HG03135 (cell line): Measurements from ENCODE around the gene OBP2A.

ENCODE experiments used
- ATAC-seq: cut with Tn5 transposase; IDR thresholded peaks from one replicate; pipeline ENCODE4 v1.9.1; 2021; ENCODE audit warnings: mild to moderate bottlenecking, moderate library complexity; ENCODE audit not compliant: unreplicated experiment

The OBP2A gene

DNA sequence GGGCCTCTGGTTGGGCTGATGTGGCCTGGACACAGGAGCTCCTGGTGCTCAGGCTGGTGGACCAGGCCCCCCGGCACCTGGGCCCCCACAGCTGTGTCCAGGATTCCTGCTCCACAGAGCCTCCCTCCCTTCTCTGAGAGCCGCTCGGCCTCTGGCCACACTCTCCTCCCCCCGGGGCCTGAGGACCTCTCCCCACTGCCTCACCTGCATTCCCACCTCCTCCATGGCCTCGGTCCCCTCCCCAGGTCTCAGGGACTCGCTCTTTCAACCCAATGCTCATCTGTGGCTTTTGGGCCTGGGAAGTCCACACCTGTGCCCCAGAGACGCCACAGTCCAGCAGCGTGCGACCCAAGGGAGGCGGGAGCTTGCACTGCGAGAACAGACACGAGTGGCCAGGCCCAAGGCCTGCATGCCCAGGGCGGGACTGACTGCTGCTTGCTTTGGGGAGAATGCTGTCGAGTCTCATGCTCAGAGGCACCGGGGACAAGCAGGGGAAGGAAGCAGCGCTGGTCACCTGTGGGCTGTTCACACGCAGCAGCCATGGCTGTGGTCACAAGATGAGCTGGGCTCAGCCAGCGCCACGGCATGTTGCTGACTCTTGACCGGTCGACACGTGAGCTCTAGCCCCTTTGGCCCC, 30.2 kb downstream of the OBP2A start:
- no peak for ATAC-seq

DNA sequence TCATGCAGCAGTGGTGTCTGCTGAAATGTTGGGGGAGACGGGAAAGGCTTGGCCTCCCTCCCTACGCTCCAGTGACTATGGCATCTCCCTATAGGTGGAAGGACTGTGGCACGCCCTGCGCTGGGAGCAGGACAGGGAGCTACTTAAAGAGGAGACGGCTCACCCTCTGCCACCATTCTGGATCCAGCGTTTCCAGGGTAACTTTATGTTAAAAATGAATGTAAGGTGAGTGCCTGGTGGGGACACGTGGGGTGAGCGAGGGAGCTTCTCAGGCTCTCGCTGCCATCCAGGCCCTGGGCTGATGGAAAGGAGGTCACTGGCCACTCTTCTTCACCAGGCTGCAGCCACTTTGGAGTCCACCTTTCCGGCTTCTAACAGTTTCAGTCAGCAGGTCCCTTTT, 31.3 kb downstream of the OBP2A start:
- ATAC-seq = no peak

DNA sequence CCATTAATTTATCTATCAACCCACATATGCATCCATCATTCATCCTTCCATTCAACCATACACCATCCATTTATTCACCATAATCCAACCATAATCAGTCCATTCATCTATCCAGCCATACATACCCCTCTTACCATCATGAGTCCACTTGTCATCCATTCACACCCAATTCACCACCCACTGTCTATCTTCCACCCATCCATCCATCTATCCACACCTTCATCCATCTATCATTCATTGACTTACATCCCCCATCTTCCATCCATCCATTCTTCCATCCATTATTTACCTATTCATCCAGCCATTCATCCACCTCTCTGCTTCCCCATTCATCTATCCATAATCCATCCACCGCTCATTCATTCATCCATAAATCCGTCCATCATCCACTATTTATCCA, 33.4 kb downstream of the OBP2A start:
- ATAC-seq = no peak

DNA sequence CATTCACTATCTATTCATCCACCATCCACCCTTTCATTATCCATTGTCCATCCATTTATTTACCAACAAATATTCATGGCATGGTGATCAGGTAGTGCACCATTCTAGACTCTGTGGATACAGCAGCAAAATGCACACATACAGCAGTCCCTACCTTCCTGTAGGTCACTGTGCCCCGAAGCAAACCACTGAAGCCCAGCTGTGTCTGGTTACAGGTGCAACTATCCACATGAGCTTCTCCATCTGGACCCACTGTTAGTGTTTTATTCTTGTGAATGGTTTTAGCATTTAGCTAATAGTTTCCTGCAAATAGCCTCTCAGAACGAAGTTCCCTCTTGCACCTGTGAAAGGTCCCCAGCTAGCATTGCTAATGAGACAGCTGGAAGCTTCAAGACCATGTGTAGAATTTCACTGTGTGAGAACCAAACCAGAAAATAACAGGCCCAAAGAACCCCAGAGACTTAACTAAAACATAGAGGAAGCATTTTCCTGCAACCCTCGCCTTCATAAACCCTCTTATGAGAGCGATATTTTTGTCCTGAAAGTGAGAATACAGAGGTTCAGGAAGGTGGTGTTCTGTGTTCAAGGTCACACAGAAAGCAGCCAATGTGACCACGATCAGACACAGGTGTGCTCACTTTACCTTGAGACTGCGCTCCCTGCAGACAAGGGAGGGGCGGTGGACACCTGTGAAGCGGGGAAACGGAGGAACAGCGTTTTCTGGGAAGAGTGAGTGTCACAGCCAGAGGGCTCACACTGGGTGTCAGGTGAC, 34.1 kb downstream of the OBP2A start:
- no peak for ATAC-seq

DNA sequence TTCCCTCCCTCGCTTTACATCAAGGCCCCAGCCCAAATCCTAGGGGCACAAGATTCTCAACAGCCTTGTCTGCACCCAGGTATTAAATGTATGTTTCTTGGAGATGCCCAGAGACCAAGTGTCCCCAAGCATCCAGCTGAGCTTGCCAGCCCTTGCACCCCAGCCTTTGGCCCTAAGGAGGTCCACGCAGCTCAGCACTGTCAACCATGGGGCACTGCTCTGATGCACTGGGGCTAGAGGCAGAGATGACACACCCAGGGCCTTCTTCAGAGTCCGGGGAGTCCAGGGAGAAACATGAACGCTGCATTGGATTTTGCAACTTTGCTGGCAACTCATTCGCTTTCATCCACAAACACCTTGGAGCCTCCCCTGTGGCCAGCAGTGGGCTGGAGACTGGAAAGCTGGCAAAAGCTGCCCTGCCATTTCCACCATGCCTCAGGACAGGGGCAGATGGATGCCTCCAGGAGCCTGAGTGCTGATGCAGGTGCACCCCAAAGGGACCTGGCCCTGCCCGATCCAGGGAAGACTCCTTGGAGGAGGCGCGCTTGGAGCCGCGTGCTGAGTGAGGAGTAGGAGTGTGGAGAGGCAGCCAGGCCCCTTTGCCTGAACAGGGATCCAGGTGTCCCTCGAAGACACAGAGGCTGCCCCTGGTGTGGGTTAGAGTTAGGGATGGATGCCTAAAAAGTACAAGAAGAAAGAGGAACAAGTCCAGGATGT, 34.9 kb downstream of the OBP2A start:
- no peak for ATAC-seq

DNA sequence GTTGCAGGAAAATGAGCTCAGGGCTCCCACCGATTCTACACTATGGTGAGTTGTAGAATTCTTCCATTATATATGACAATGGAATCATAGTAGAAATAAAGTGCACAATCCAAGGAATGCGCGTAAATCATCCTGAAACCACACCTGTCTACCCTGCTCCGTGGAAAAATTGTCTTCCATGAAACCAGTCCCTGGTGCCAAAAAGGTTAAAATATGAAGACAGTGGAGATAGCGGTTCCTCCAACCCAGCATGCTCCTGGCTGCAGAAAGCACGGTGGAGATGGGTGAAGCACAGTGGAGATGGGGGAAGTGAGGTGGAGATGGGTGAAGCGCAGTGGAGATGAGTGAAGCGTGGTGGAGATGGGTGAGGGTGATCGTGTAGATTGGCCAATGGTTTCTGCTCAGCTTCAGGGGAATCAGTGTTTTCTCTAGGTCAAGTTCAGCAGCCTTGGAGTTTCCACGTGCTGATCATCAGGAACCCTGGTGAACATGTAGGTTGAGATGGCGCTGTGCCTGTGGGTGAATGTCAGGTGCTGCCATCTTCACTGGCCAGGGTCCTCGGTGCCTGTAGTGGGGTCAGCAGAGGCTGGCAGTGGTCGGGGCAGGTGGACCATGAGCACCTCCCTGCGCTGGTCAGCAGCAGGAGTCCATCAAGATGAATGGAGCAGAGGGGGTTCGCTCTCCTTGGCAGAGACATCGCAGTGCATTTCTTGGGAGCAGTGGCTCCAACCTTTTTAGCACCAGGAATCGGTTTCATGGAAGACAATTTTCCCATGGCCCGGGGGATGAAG, 35.9 kb downstream of the OBP2A start:
- no peak for ATAC-seq

DNA sequence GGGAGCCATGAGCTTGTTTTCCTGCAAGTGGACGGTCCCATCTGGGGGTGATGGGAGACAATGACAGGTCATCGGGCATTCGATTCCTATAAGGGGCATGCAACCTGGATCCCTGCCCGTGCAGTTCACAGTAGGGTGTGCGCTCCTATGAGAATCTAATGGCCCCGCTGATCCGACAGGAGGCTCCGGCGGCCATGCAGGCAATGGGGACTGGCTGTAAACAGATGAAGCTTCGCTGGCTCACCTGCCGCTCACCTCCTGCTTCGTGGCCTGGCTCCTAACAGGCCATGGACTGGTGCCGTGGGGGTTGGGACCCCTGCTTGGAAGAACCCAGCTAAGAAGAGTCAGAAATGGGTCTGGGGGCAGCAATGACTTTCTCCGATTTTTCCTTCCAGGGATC, 36.6 kb downstream of the OBP2A start:
- ATAC-seq = no peak

DNA sequence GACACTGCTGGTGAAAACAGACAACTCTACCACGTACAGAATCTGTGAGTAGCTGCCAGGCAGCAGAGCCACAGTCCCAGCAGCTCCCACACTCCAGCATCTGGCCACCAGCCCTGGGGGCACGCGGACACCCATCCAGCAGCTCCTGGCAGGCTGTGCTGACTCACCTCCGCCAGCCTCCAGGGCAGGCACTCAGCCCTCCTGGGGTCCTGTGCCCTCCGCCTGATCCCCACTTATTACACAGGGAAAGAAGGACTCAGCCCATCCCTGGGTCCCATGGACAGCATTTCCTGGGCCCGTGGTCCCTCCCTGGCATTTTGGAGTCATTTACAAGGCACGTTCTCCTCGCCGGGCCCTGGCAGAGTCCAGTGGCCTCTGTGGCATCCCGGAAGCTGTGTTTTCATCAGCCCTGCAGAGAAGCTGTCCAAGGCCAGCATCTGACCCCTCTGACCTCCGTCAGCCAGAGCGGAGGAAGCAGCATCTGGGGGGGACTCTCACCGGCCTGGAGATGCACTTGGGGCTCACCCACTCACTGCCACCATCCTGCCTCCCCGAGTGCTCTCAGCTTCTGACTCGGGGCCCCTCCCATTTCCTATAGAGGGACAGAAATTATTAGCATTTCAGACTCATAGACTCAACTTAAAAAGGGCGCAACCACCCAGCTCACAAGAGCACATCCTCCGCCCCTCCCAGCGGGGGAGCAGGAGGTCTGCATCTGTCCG, 37.2 kb downstream of the OBP2A start:
- no peak for ATAC-seq

DNA sequence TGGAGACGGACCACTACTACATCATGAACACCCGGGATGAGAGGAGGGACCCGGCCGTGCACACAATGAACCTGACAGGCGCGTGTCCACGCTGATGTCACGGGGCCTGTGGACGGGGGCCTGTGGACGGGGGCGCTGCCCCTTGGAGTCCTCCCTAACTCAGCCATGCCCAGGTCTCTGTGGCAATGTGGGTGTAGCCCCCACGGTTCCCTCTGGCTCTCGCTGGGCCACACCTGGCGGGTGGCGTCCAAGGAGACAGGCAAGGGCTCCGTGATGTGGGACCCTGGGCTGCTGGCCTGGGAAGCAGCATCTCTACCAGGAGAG, 37.7 kb downstream of the OBP2A start:
- no peak for ATAC-seq

DNA sequence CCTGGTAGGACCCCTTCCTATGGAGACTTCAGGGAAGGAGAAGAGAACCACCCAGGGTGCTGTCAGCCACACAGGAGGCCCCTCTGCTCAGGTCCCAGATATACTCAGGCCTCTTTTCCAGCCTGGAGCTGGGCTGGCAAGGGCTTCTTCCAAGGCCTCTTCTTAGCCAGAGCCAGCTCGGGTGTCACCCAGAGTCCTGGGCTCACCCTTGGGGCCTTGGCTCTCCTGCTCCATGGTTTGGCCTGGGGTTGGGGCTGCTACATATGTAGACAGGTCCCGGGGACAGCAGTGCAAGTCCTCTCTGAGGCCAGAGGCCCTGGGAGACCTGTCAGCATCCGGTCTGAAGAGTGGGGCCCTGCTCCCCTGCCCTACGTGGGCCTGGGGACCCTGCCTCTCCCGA, 38.4 kb downstream of the OBP2A start:
- no peak for ATAC-seq

DNA sequence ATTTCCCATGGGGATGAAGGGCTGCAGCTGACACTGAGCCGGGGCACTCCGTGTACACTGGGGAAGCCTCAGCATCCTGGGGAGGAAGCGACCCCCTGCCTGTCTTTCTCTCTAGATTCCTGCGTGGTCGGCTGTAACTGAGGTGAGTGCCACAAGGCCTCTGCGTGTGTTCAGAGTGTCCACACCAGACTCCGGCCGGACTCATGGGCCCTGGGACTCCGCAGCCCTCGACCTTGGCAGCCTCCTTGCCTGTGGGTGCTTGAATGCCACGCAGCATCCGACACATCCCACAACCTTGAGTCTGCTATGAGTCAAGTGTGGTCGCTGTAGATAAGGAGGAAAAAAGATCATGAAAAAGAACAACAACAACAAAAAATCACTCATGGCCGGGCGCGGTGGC, 39.0 kb downstream of the OBP2A start:
- no peak for ATAC-seq

DNA sequence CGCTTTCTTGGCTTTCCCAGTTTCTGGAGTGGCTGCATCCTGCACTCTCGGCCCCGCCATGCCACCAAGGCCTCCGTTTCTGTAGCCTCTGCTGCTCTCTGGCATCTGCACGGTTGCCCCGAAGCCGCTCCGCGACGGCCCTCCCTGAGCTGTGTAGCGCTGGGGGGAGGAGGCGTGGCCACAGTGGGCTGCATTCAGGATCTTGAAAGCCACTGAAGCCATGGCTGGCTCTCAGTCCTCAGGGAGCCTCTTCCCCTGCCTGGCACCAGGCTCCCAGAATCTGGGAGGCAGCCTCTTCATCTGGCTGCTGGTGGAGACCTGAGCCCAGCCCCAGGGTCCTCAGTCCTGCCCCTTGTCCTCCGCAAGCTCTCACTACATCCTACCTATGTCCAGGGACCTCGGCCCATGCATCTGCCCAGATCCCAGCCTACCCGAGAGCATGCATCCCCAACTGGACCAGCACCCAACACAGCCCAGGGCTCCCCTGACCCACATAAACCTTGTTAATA, 40.7 kb downstream of the OBP2A start:
- no peak for ATAC-seq

DNA sequence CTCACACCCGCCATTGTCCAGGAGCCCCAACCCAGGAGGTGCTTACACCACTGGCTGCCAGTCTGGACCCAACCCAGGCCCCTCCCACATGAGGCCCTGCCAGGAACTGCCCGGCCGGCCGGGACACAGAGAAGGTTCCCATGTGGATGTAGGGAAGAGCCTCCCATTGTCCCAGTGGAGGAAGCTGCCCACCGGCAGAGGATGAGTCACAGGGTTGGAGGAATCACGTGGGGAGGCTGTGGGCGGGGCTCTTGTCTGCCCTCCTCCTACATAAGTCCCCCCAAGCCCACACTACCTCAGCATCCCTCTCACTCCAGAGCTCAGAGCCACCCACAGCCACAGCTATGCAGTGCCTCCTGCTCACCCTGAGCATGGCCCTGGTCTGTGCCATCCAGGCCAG, 41.7 kb downstream of the OBP2A start:
- no peak for ATAC-seq

DNA sequence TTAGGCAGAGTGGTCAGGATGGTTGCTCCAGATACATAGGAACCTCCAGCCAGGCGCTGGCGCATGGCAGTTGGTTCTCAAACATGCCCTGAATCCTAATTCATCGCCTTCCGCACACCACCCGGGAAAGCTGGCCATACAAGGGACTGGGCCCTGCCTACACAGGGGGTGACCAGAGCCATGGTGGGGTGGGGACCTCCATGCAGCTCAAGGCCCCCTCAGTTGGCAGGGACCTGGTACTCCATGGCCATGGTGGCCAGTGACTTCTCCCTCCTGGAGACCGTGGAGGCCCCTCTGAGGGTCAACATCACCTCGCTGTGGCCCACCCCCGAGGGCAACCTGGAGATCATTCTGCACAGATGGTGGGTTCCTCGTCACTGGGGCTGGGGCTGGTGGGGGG, 42.4 kb downstream of the OBP2A start:
- no peak for ATAC-seq

DNA sequence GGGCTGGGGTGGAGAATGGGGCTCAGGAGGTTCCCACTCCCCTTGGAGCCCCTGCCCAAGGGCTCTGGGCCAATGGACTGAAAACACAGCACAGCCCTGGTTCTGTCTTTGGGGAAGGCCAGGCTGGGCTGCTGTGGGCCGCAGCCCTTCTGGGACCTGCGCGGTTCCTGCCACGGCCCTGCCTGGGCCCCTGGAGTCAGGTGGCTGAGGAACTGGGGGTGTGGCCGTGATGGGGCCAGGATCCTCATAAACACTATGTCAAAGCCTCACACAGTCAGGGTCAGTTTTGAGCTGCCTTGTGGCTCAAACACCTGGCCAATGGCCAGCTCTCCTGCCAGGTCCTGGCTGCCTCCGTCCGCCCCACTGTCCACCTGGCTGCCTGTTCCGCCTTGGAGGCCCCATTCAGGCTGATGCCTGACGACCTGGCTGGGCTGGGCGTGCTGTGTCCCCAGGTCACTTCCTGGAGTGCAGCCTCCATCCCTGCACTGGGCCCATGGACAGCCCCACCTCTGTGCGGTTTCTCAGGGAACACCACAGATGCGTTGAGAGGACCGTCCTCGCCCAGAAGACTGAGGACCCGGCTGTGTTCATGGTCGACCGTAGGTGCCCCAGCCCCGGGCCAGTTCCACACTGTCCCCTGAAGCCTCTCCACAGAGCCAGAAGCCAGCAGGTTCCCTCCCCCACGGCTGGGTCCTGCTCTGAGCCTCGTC, 43.1 kb downstream of the OBP2A start:
- ATAC-seq = no peak

DNA sequence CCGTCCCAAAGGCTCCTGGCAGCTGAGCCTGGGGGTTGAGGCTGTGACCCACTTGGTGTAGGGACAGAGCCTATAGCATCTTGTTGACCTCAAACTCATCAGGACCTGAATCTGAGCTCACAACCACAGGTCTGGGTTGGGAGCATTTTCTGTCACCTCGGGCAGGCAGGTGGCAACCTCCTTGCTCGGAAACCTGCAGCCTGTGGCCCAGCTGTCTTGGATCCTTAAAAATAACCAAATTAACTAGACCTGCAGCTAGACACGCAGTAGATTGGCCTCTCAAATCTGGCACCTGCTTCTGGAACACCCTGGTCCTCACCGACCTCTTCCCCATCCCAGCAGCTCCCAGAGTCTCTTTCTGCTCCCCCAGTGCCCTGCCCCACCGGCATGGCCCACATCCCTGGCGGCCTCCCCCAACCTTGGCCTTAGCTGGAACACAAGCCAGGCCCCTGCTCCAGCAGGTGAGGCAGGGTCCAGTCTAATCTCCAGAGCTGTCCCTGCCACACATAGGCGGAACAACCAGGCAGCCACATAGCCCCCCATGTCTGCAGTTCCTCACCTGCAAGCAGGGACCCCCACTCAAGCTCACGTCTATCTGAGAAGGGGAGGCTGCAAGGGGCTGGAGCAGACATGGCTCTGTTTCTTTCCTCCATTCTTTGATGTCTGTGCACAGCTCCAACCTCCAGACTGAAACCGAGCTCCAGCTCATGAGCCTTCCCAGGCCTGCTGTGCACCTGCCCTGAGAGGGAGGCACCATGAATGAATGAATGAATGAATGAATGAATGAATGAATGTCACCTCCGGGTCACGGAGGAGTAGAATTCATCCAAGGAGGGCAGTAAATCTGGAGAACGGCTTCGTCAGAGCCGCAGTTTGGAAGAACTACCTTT, 43.9 kb downstream of the OBP2A start:
- no peak for ATAC-seq

DNA sequence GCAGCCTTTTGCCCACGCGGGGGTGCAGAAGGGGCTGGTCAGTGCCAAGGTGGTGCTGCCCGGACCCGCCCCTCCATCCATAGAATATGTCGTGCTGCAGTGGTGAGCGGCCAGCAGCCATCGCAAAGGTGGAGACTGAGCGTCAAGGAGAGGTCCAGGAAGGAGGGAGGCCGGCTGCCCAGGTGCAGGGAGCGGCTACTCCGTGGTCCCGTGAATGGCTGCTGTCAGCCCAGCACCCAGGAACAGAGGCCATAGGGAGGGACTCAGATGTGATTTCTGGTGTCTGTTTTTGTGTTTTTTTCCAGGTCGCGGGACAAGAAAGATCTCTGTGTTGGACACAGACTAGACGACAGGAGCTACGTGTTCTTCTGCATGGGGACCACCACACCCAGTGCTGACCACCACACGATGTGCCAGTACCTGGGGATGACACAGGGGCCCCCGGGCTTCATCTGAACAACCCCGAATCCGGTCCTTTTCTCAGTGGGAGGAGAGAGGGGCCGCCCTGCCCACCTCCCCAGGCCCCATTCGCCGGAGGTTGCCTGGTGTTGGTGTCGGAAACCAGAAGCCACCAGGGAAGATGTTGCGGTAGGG, 44.7 kb downstream of the OBP2A start:
- no peak for ATAC-seq

DNA sequence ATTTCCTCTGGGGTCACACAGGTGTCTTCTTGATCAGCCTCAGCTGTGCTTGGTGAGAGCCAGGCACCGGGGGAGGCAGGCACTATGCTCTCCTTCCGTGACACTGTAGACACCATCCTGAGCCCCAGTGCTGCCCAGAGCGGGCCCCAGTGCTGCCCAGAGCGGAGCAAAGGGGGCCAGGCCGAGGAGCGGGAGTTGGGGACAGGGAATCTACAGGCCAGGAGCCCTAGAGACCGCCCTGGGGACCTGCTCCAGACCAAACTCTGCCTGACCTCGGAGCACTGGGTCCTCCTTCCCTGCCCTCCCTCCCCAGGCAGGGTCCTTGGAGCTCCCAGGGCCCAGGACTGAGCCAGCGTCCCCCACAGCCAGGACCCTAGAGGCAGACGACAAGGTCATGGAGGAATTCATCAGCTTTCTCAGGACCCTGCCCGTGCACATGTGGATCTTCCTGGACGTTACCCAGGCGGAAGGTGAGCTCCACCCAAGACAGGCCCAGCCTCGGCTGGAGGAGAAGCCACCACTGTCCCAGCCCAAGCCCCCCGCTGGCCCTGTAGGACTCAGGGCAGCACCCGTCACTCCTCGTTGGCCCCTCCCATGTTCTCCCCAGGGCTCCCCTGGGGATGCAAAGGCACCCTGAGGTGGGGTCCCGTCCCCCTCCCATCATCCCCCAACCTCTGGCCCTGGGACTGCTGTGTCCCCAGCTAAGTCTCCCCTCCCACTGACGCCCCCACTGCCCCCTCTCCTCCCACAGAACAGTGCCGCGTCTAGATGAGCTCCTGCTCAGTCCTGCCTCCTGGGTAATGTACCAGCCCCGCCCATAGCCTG, 45.8 kb downstream of the OBP2A start:
- no peak for ATAC-seq
